GM12891 (cell line): ENCODE data around the gene SLC22A9.

Experiments used
- POLR2A ChIP-seq: IDR thresholded peaks from 2 replicates; pipeline ENCODE4 v1.6.1; 2011; ENCODE audit warnings: low read depth, low read length, control low read depth
- SPI1 ChIP-seq: IDR thresholded peaks from 2 replicates; pipeline ENCODE4 v1.6.1; 2011; ENCODE audit warnings: low read depth, low read length, control low read depth

DNA sequence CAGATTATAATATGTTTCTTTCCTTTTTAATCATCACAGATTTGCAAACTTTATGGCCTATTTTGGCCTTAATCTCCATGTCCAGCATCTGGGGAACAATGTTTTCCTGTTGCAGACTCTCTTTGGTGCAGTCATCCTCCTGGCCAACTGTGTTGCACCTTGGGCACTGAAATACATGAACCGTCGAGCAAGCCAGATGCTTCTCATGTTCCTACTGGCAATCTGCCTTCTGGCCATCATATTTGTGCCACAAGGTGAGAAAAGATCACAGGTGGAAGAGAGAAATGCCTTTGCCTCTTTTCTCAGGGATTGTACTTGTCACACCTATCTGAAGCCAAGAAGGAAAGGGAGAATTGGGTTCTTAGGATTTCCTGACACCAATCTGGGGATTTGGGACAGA is 36.9 kb downstream of the SLC22A9 start:
- no peak for TF ChIP-seq SPI1
- TF ChIP-seq POLR2A = no peak
